HepG2 (cell line): ENCODE results near the gene STK32A. TPM values are rescaled to one million over a fixed set of nuclear protein-coding genes. Genes with fewer than 3 reads are reported as not detected.

ENCODE experiments used
- ATAC-seq: fragments of 200-7000 bp; cut with Tn5 transposase; 3 replicates; pipeline ENCODE4 v1.9.1; 2020; ENCODE audit warnings: mild to moderate bottlenecking, moderate library complexity
- BruUV-seq: library from RNA; stranded (reverse); fragments of 400-500 nt; replicated peaks from 2 replicates; lab custom pipeline; 2021; lab: Mats Ljungman, UMichigan
- CTCF ChIA-PET: fragments of 300-600 bp; formaldehyde crosslinking; extraction: SDS; loops from one replicate; lab custom pipeline; 2021; ENCODE audit warnings: low total read pairs, inconsistent platforms, low intra/inter-chr PET ratio; lab: Yijun Ruan, JAX
- POLR2A ChIA-PET: fragments of 350-600 bp; sonication (Branson Sonifier 250); formaldehyde crosslinking; loops from one replicate; lab custom pipeline; 2020; ENCODE audit warnings: antibody characterized with exemption, inconsistent platforms; lab: Yijun Ruan, JAX
- DNase-seq: peaks from one replicate; pipeline ENCODE4 v3.0.0-alpha.2; 2015; ENCODE audit warnings: low spot score
- FAIRE-seq: peaks from 3 replicates; lab custom pipeline; 2011; peaks lifted over from hg19 to GRCh38; lab: Jason Lieb, UNC
- H2AFZ ChIP-seq: one replicate; pipeline ENCODE4 v1.6.1; 2011; ENCODE audit warnings: low read length, inconsistent platforms
- H3K27ac ChIP-seq: fragments of 300-600 bp; 3 replicates; pipeline ENCODE4 v1.8.0; 2011; ENCODE audit warnings: mixed run types, mild to moderate bottlenecking, mixed read lengths, low read length, inconsistent platforms; ENCODE audit not compliant: insufficient read depth; ENCODE audit errors: extremely low read length
- H3K27me3 ChIP-seq, 2 experiments: fragments of 200-600 bp in 1 of 2; 2 replicates in 1 of 2; 3 replicates in 1 of 2; pipeline versions ENCODE4 v1.6.0 to v1.8.0; 2011; ENCODE audit warnings: low read length in 2 of 2, mild to moderate bottlenecking in 2 of 2, moderate library complexity in 2 of 2, inconsistent platforms in 1 of 2; ENCODE audit not compliant: insufficient read depth in 2 of 2, control insufficient read depth in 1 of 2
- H3K36me3 ChIP-seq, 2 experiments: fragments of 200-600 bp in 1 of 2; replicated peaks in 1 of 2; 2 replicates in 1 of 2; 3 replicates in 1 of 2; pipeline versions ENCODE4 v1.5.1 to v1.8.0; 2011; ENCODE audit warnings: low read length in 2 of 2, inconsistent platforms in 1 of 2; ENCODE audit not compliant: insufficient read depth in 2 of 2, control insufficient read depth in 1 of 2
- H3K4me1 ChIP-seq: 2 replicates; pipeline ENCODE4 v1.5.1; 2012; ENCODE audit warnings: low read length, inconsistent platforms; ENCODE audit not compliant: insufficient read depth
- H3K4me2 ChIP-seq: 2 replicates; pipeline ENCODE4 v1.6.0; 2011; ENCODE audit warnings: low read depth, low read length, inconsistent platforms
- H3K4me3 ChIP-seq, 3 experiments: fragments of 200-600 bp in 1 of 3; sonication (generic), shearing (Covaris generic) in 1 of 3; replicated peaks in 1 of 3; 2 replicates each; pipeline ENCODE4 v1.5.1; 2011 to 2016; ENCODE audit warnings: low read length in 3 of 3, inconsistent platforms in 2 of 3, low read depth in 2 of 3, mild to moderate bottlenecking in 2 of 3, control low read depth in 1 of 3, mixed read lengths in 1 of 3; ENCODE audit not compliant: insufficient read depth in 1 of 3
- H3K79me2 ChIP-seq: one replicate; pipeline ENCODE4 v1.6.1; 2011; ENCODE audit warnings: low read length, inconsistent platforms; ENCODE audit not compliant: insufficient read depth
- H3K9ac ChIP-seq: 2 replicates; pipeline ENCODE4 v1.6.0; 2011; ENCODE audit warnings: mild to moderate bottlenecking, low read depth, low read length, inconsistent platforms; ENCODE audit not compliant: insufficient read depth
- H3K9me3 ChIP-seq: 2 replicates; pipeline ENCODE4 v1.5.1; 2012; ENCODE audit warnings: mild to moderate bottlenecking, low read length
- H4K20me1 ChIP-seq: 2 replicates; pipeline ENCODE4 v1.6.0; 2011; ENCODE audit warnings: inconsistent platforms, mild to moderate bottlenecking, low read length, moderate library complexity; ENCODE audit not compliant: insufficient read depth
- AGO1 ChIP-seq: fragments of 200-400 bp; formaldehyde crosslinking; IDR thresholded peaks from 2 replicates; pipeline ENCODE4 v1.6.1; 2017; ENCODE audit warnings: mild to moderate bottlenecking, low read depth, low read length, moderate library complexity; ENCODE audit not compliant: poor library complexity, severe bottlenecking
- DPF2 ChIP-seq: sonication (generic); formaldehyde crosslinking; IDR thresholded peaks from 2 replicates; pipeline ENCODE4 v1.4.0; 2020; ENCODE audit warnings: mild to moderate bottlenecking, low read depth, missing genetic modification reagents, borderline replicate concordance
- E2F1 ChIP-seq: sonication (generic); formaldehyde crosslinking; IDR thresholded peaks from 2 replicates; pipeline ENCODE4 v1.5.0; 2020; ENCODE audit warnings: missing genetic modification reagents
- HIC2 ChIP-seq: sonication (generic); formaldehyde crosslinking; IDR thresholded peaks from 2 replicates; pipeline ENCODE4 v1.9.0; 2022; ENCODE audit warnings: low read depth, missing genetic modification reagents
- JUNB ChIP-seq: sonication (generic); formaldehyde crosslinking; IDR thresholded peaks from 2 replicates; pipeline ENCODE4 v1.8.0; 2022; ENCODE audit warnings: missing genetic modification reagents, mild to moderate bottlenecking, borderline replicate concordance
- MLX ChIP-seq: IDR thresholded peaks from 2 replicates; pipeline ENCODE4 v1.6.1; 2016
- MTF1 ChIP-seq: sonication (generic); formaldehyde crosslinking; IDR thresholded peaks from 2 replicates; pipeline ENCODE4 v1.5.0; 2020; ENCODE audit warnings: missing genetic modification reagents
- NAIF1 ChIP-seq: sonication (generic); formaldehyde crosslinking; IDR thresholded peaks from 2 replicates; pipeline ENCODE4 v1.5.0; 2020; ENCODE audit warnings: mild to moderate bottlenecking, missing genetic modification reagents, borderline replicate concordance
- NRL ChIP-seq: sonication (generic); formaldehyde crosslinking; IDR thresholded peaks from 2 replicates; pipeline ENCODE4 v1.5.0; 2020; ENCODE audit warnings: missing genetic modification reagents, mild to moderate bottlenecking, moderate library complexity, borderline replicate concordance
- PITX1 ChIP-seq: sonication (generic); formaldehyde crosslinking; IDR thresholded peaks from 2 replicates; pipeline ENCODE4 v1.5.1; 2020; ENCODE audit warnings: mild to moderate bottlenecking, missing genetic modification reagents
- SETDB1 ChIP-seq: sonication (generic); formaldehyde crosslinking; IDR thresholded peaks from 2 replicates; pipeline ENCODE4 v1.5.1; 2020; ENCODE audit warnings: missing genetic modification reagents, mild to moderate bottlenecking, borderline replicate concordance
- SP2 ChIP-seq: sonication (generic); formaldehyde crosslinking; IDR thresholded peaks from 2 replicates; pipeline ENCODE4 v1.5.1; 2020; ENCODE audit warnings: mild to moderate bottlenecking, missing genetic modification reagents
- TBP ChIP-seq: sonication (generic); formaldehyde crosslinking; IDR thresholded peaks from 2 replicates; pipeline ENCODE4 v1.5.0; 2020; ENCODE audit warnings: missing genetic modification reagents
- ZFY ChIP-seq: sonication (generic); formaldehyde crosslinking; IDR thresholded peaks from 2 replicates; pipeline ENCODE4 v1.4.0; 2020; ENCODE audit warnings: missing genetic modification reagents
- ZNF235 ChIP-seq: sonication (generic); formaldehyde crosslinking; IDR thresholded peaks from 2 replicates; pipeline ENCODE4 v1.8.1; 2023; ENCODE audit warnings: mild to moderate bottlenecking, missing genetic modification reagents, borderline replicate concordance
- ZNF577 ChIP-seq: sonication (generic); formaldehyde crosslinking; IDR thresholded peaks from 2 replicates; pipeline ENCODE4 v1.4.0; 2020; ENCODE audit warnings: mild to moderate bottlenecking, low read depth, missing genetic modification reagents, borderline replicate concordance
- ZNF691 ChIP-seq: sonication (generic); formaldehyde crosslinking; IDR thresholded peaks from 2 replicates; pipeline ENCODE4 v1.4.0; 2020; ENCODE audit warnings: missing genetic modification reagents, low read depth, mild to moderate bottlenecking, borderline replicate concordance
- WGBS: methylation state at CpG from one replicate; pipeline ENCODE4 v1.1.6; 2017; ENCODE audit warnings: low lambda C conversion rate; 5-methylcytosine and 5-hydroxymethylcytosine counted together
- in situ Hi-C: cut with HindIII; loops from 2 replicates; pipeline ENCODE4 v1.10.0; 2017; ENCODE audit warnings: low pct_unique_long_range_greater_than_20kb; ENCODE audit not compliant: extremely low pct_ligation_motif_present
- intact Hi-C: fragments of 100-400 bp; cut with micrococcal nuclease; formaldehyde crosslinking; loops from one replicate; pipeline ENCODE4 v1.10.0; 2022; ENCODE audit not compliant: unreplicated experiment
- polyA plus RNA-seq, 8 experiments: library from polyadenylated mRNA; depleted of rRNA in 3 of 8; stranded (reverse) in 7 of 8; unstranded in 1 of 8; fragments of >200 nt; fragmentation: Illumina TruSeq in 4 of 8; extraction: Trizol in 4 of 8; gene quantifications; 2 replicates each; pipeline versions ENCODE4 v1.2.1 to v1.2.3, GENCODE V29; 2011 to 2016; ENCODE audit warnings: low read depth in 4 of 8, missing spikeins in 1 of 8, mixed read lengths in 1 of 8; ENCODE audit not compliant: insufficient read depth in 1 of 8
- total RNA-seq, 5 experiments: library from RNA; depleted of rRNA; stranded (reverse); fragments of >200 nt; fragmentation: Illumina TruSeq; extraction: Trizol; gene quantifications; 2 replicates each; pipeline ENCODE4 v1.2.3, GENCODE V29; 2016; ENCODE audit warnings: low read depth in 1 of 5

STK32A gene
- total and polyA plus RNA-seq, 2 of the 13 experiments (the other 11 are each of a cell fraction or from before 2014, with no cell fraction given) = not detected

- no peak for FAIRE-seq
- no peak overlapping the region for H3K9ac ChIP-seq
- H3K27me3 ChIP-seq = no peaks in the 10 kb centered on the region
- H3K36me3 ChIP-seq = no peaks in the 10 kb centered on the region
- no peak overlapping the region for H3K27ac ChIP-seq
- TF ChIP-seq MLX (CRISPR knock-in tag) = no peak
- TF ChIP-seq JUNB (CRISPR knock-in tag) = no peak
- no peak for TF ChIP-seq TBP (CRISPR knock-in tag)
- no peak for TF ChIP-seq ZNF577
- TF ChIP-seq E2F1 (CRISPR knock-in tag) = no peak
- no peak for TF ChIP-seq ZNF691
- TF ChIP-seq MTF1 = no peak
- TF ChIP-seq AGO1 = no peak
- no peak for TF ChIP-seq DPF2
- no peak for TF ChIP-seq PITX1 (CRISPR knock-in tag)
- TF ChIP-seq NRL (CRISPR knock-in tag) = no peak
- no peak for TF ChIP-seq SETDB1 (CRISPR knock-in tag)
- no peak for TF ChIP-seq ZNF235 (CRISPR knock-in tag)
- no peak for TF ChIP-seq ZFY (CRISPR knock-in tag)
- TF ChIP-seq HIC2 (CRISPR knock-in tag) = no peak
- no peak for TF ChIP-seq SP2 (CRISPR knock-in tag)
- TF ChIP-seq NAIF1 (CRISPR knock-in tag) = no peak
- TF ChIP-seq, all 625 proteins: peak for 0
- Histone ChIP-seq H3K4me2 (no peak overlapping the region), H3K9me3 (no peaks in the 10 kb centered on the region), H3K79me2 (no peaks in the 10 kb centered on the region), H3K4me1 (peaks cover 5% of the 10 kb centered on the region; the same call in 1 of the 2 replicates), H4K20me1 (no peaks in the 10 kb centered on the region), H3K4me3 (no peak overlapping the region), H2AFZ (no peak overlapping the region)
- BruUV-seq = no TSS peak
- DNase-seq (no peak), ATAC-seq (no peak)
- intact Hi-C loops = no loop called here
- in situ Hi-C loops = no loop called here
- CTCF ChIA-PET = no interaction called here
- POLR2A ChIA-PET = no interaction called here
- 0% methylated on average over 2 of the region's 2 CpGs for WGBS
Observed at GRCh38 chr5:147204576-147204975, 30.2 kb upstream of the STK32A start.
